Activated T-cell treated with anti-CD3 and anti-CD28 coated beads, Interleukin-2, amount 50 U/mL, for 72 hours (primary cell): ENCODE measurements around the gene CD1B. TPM values are rescaled to one million over a fixed set of nuclear protein-coding genes. Genes with fewer than 3 reads are reported as not detected.
"Not testable (repeated sequence)": the region's sequence is repeated elsewhere in the genome, so short reads cannot be mapped to it uniquely, and the experiment has no call there.

Source experiments
- ATAC-seq, 2 donors: fragments of 150-1000 bp; cut with Tn5 transposase; replicated peaks in 1 of 2; 2 replicates each; pipeline ENCODE4 v1.10.0; 2021; ENCODE audit warnings: moderate library complexity in 2 of 2, mild to moderate bottlenecking in 1 of 2
- DNase-seq, 2 donors: peaks; one replicate each; pipeline ENCODE4 v3.0.0; 2021 to 2022; ENCODE audit warnings: mixed read lengths in 1 of 2
- H3K27ac Mint-ChIP-seq: one replicate; pipeline ENCODE4 v1.8.0; 2022; ENCODE audit warnings: mild to moderate bottlenecking, moderate library complexity, mixed read lengths
- H3K27me3 Mint-ChIP-seq: one replicate; pipeline ENCODE4 v1.8.0; 2022; ENCODE audit warnings: low read depth, mixed read lengths
- H3K36me3 Mint-ChIP-seq, 2 donors: one replicate each; pipeline ENCODE4 v1.8.0; 2022; ENCODE audit warnings: mixed read lengths in 2 of 2, mild to moderate bottlenecking in 1 of 2; ENCODE audit not compliant: insufficient read depth in 2 of 2
- H3K4me1 Mint-ChIP-seq: one replicate; pipeline ENCODE4 v1.8.0; 2022; ENCODE audit warnings: low read depth, mixed read lengths
- H3K4me3 Mint-ChIP-seq, 2 donors: one replicate each; pipeline ENCODE4 v1.8.0; 2022; ENCODE audit warnings: mild to moderate bottlenecking in 2 of 2, mixed read lengths in 2 of 2, moderate library complexity in 2 of 2
- H3K9me3 Mint-ChIP-seq, 2 donors: one replicate each; pipeline ENCODE4 v1.8.0; 2022; ENCODE audit warnings: mixed read lengths in 2 of 2
- total RNA-seq, 2 donors: library from RNA; stranded (reverse); gene quantifications; one replicate each; pipeline ENCODE4 v1.2.3, GENCODE V29; 2022

Gene CD1B
- total RNA-seq: not detected

DNA sequence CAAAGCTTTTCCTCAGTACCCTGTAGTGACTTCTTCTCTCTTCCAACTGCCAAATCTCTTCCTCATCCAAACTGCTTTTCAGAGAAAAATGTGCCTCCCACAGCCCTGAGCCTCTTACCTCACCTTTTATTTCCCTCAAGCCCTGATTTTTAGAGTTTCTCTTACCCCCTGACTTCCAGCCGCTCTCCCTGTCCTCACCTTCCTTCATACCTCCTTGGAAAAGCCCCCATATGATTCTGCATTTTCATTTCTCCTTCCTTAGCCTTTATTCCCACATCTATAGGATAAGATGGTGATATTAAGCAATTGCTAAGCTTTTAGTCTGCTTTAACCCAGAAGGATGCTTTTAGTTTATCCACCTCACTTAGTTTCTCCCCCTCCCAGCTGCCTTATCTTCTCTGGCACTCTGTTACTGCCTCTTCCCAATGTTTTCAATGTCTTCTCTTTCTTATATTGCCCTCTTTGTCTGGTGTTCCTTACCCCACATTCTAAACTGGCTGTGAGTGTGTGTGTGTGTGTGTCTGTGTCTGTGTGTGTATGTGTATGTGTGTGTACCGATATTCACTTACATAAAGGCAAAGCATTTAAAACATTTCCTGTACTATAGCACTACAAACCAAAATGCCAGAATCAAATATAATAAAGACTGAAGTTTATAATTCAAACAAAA is at the start of gene CD1B:
CD1B (minus strand) TSS at position 51 of the 670 bp plus-strand sequence. CDS start 108 bp downstream, outside the sequence.
- Mint-ChIP-seq H3K36me3 (no peaks in the 10 kb centered on the region), H3K27ac (no peak within 1 kb of the TSS), H3K4me3 (no peak within 1 kb of the TSS), H3K4me1 (peaks cover 11% of the 10 kb centered on the region), H3K9me3 (no peaks in the 10 kb centered on the region), H3K27me3 (no peaks in the 10 kb centered on the region)
- ATAC-seq (no peak), DNase-seq (no peak)

DNA sequence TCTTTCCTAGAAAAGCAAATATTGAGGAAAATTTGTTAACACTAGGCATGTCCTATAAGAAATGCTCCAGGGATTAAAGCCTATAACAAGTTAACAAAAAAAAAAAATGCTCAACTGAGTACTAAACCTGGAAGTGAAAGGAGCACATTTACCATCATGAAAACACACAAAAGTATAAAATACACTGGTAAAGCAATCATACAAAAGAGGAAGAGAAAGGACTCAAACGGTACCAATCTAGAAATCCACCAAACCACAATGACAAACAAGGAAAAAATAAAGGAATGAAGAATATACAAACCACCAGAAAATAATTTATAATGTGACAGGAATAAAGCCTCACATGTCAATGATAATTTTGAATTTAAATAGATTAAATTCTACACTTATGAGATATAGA is 43.5 kb upstream of the CD1B start:
- peaks cover 25% of the 10 kb centered on the region for H3K27me3 Mint-ChIP-seq
- DNase-seq (no peak), ATAC-seq (no peak)
- H3K36me3 Mint-ChIP-seq: peaks cover 3 to 5% of the 10 kb centered on the region in 2 donors
- H3K27ac Mint-ChIP-seq: no peak overlapping the region
- H3K9me3 Mint-ChIP-seq: peaks cover 1 to 3% of the 10 kb centered on the region in 2 donors
- no peak overlapping the region for H3K4me3 Mint-ChIP-seq
- H3K4me1 Mint-ChIP-seq: peaks cover 13% of the 10 kb centered on the region

DNA sequence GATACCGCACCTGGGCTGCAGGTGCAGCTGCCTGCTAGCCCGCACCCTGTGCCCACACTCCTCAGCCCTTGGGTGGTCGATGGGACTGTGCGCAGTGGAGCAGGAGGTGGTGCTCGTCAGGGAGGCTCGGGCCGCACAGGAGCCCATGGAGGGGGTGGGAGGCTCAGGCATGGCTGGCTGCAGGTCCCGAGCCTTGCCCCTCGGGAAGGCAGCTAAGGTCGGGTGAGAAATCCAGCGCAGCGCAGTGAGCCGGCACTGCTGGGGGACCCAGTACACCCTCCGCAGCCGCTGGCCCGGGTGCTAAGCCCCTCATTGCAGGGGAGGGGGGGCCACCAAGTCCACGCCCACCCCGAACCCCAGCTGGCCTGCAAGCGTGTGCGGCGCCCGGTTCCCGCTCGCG is 42.8 kb upstream of the CD1B start:
- not testable (repeated sequence) for H3K27ac Mint-ChIP-seq, H3K4me3 Mint-ChIP-seq, DNase-seq, ATAC-seq, H3K9me3 Mint-ChIP-seq, H3K36me3 Mint-ChIP-seq
- peaks cover 13% of the 10 kb centered on the region for H3K4me1 Mint-ChIP-seq
- peaks cover 28% of the 10 kb centered on the region for H3K27me3 Mint-ChIP-seq

DNA sequence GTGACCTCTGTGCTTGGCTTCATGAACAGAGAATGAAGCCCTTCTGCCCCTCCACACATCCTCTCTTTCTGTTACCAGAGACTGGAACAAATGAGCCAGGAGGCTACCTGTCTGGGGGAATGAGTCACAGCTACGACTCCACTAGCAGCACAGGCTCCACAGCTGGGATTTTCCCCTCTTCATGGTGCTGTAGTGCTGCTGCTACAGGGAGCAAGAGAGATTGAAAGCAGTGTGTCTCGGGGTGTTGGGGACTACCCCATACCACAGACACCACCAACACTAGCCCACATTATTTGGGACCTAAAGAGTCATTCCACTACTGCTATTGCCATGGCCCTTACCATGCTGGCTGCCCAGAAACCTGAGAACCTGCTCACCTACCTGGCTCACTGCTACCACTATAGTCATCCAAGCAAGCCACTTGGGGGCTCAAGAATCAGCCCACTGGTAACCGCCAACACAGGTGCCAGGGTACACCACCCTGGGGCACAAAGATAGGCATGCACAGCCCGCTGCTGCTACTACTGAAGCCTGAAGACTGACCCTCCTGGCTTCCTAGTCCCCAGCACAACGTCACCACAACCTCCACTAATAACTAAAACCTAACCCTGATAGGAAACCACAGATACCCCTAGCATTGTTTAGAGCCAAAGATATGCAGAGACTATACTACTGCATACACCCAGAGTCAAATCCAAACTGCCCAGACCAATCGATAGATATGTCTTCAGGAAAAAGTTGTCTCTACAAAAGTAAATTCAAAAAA is 40.0 kb upstream of the CD1B start:
- H3K4me1 Mint-ChIP-seq: peaks cover 13% of the 10 kb centered on the region
- ATAC-seq: peak; percentile 99
- DNase-seq: peak; percentile 36 to 71
- peaks cover 3 to 5% of the 10 kb centered on the region in 2 donors for H3K36me3 Mint-ChIP-seq
- peaks cover 1 to 3% of the 10 kb centered on the region in 2 donors for H3K9me3 Mint-ChIP-seq
- no peak overlapping the region for H3K27ac Mint-ChIP-seq
- H3K27me3 Mint-ChIP-seq: peaks cover 30% of the 10 kb centered on the region
- H3K4me3 Mint-ChIP-seq: no peak overlapping the region

DNA sequence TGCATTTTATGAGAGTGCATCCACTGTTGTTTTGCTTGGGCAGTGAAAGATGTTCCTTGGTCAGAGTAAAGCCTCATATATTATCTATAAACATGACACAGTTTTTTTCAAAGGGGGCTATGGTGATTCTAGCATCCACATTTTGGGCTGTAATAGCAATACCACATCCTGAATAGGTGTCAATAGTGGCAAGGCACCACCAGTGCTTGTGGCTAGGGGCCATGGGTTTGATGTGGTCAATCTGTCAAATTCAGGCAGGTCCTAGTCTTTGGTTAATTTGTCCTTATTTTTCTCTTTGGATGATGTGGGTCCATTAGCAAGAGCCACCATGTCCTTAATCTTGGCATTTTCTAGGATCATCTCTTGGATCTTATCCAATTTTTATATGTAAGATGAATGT is 35.5 kb upstream of the CD1B start:
- H3K27ac Mint-ChIP-seq: no peak overlapping the region
- H3K4me1 Mint-ChIP-seq: peaks cover 12% of the 10 kb centered on the region
- no peak overlapping the region for H3K4me3 Mint-ChIP-seq
- no peak for ATAC-seq
- peaks cover 0 to 3% of the 10 kb centered on the region in 2 donors for H3K36me3 Mint-ChIP-seq
- peaks cover 25% of the 10 kb centered on the region for H3K27me3 Mint-ChIP-seq
- DNase-seq: no peak
- peaks cover 0 to 5% of the 10 kb centered on the region in 2 donors for H3K9me3 Mint-ChIP-seq

DNA sequence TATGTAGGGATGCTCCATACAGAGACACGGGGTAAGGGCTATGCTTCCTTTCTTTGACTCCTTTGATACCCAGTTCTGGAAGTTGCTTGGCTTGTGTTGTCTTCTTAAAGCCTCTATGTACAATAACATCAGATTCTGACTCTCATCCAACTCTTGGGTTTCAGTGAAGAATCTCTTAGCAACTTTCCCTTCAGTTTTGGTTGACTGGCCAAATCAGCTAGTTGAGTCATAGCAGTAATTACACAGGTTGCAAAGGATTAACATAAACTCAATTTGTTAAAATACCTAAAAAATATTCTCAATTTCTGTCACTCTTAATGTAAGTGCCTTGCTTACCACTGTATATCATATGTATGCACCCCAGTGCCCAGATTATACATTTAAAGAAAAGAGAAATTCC is 31.6 kb upstream of the CD1B start:
- ATAC-seq (no peak), DNase-seq (no peak)
- Mint-ChIP-seq H3K27ac (no peak overlapping the region), H3K27me3 (peaks cover 18% of the 10 kb centered on the region), H3K4me1 (no peaks in the 10 kb centered on the region), H3K9me3 (peaks cover 0 to 2% of the 10 kb centered on the region in 2 donors), H3K36me3 (no peaks in the 10 kb centered on the region), H3K4me3 (no peak overlapping the region)

DNA sequence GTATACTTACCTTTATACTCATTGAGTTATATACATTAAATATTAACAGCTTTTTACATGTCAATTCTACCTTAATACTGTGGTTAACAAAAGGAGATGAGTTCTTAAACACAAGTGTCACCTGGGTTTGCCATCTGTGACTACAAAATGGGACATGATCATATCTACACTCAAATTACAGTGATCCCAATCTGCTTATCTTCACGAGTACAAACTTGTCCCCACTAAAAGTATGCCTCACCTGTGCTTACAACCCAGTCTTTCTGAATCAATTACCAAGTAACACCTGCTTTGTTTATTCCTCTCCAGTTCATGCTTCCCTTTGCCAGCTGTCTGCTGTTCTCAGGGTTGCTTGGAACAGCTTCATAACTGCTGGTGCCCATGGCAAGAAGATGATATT is 31.2 kb upstream of the CD1B start:
- H3K27me3 Mint-ChIP-seq: peaks cover 17% of the 10 kb centered on the region
- no peaks in the 10 kb centered on the region for H3K4me1 Mint-ChIP-seq
- H3K4me3 Mint-ChIP-seq: no peak overlapping the region
- peaks cover 0 to 2% of the 10 kb centered on the region in 2 donors for H3K9me3 Mint-ChIP-seq
- ATAC-seq: no peak
- H3K36me3 Mint-ChIP-seq: no peaks in the 10 kb centered on the region
- no peak for DNase-seq
- H3K27ac Mint-ChIP-seq: no peak overlapping the region

DNA sequence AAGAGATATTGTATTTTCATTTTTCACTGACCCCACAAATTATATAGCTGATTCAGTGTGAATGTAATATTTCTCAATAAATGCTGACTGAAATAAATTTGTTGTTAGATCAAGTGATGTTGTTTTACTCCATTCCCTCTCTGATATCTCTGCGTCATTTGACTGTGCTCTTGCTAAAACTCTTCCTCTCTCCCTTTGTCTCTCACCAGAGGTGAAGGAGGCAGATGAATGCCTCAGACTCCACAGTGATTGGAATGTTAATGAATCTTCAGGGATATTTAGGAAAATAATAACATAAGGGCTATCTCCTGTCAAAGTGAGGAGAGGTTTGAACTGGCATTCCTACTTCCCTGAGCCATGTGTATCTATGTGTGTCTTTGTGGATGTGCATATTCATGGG is 26.1 kb upstream of the CD1B start:
- H3K4me1 Mint-ChIP-seq: no peaks in the 10 kb centered on the region
- ATAC-seq (no peak), DNase-seq (no peak)
- H3K27me3 Mint-ChIP-seq: peaks cover 43% of the 10 kb centered on the region
- H3K9me3 Mint-ChIP-seq: peaks cover 0 to 2% of the 10 kb centered on the region in 2 donors
- H3K27ac Mint-ChIP-seq: no peak overlapping the region
- H3K4me3 Mint-ChIP-seq: no peak overlapping the region
- no peaks in the 10 kb centered on the region for H3K36me3 Mint-ChIP-seq

DNA sequence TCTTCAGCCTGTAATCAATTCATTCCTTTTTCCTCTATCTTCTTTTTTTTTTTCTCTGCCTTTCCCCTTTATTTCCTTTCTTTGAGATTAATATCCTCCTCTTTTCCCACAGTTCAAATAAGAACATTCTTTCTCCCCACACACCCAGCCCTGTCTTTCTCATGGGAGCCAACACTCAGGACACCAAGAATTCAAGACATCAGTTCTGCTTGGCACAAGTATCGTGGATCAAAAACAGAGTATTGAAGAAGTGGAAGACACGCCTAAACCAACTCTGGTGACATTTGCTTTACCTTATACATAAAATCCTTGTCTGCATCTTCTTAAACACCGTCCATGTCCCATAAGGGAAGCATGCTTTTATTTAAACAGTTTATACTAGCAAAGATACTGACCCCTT is 25.3 kb upstream of the CD1B start:
- no peak overlapping the region for H3K27ac Mint-ChIP-seq
- H3K9me3 Mint-ChIP-seq: no peaks in the 10 kb centered on the region
- H3K4me1 Mint-ChIP-seq: no peaks in the 10 kb centered on the region
- no peaks in the 10 kb centered on the region for H3K36me3 Mint-ChIP-seq
- ATAC-seq (no peak), DNase-seq (no peak)
- H3K27me3 Mint-ChIP-seq: peaks cover 43% of the 10 kb centered on the region
- H3K4me3 Mint-ChIP-seq: no peak overlapping the region

DNA sequence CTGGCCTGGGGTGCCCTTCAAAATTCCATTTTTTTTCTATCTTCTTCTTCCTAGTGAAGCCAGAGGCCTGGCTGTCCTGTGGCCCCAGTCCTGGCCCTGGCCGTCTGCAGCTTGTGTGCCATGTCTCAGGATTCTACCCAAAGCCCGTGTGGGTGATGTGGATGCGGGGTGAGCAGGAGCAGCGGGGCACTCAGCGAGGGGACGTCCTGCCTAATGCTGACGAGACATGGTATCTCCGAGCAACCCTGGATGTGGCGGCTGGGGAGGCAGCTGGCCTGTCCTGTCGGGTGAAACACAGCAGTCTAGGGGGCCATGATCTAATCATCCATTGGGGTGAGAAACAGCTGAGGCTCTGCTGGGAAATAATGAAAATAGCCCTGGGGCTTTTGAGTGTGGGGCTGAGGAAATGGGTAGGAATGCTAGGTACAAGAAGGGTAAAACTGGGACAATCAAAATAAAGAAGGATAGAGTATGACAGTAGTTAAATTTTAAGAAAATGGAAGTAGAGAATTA is 24.5 kb upstream of the CD1B start:
- peaks cover 43% of the 10 kb centered on the region for H3K27me3 Mint-ChIP-seq
- no peaks in the 10 kb centered on the region for H3K9me3 Mint-ChIP-seq
- no peak for ATAC-seq
- no peaks in the 10 kb centered on the region for H3K36me3 Mint-ChIP-seq
- H3K27ac Mint-ChIP-seq: no peak overlapping the region
- DNase-seq: no peak
- no peak overlapping the region for H3K4me3 Mint-ChIP-seq
- H3K4me1 Mint-ChIP-seq: no peaks in the 10 kb centered on the region

DNA sequence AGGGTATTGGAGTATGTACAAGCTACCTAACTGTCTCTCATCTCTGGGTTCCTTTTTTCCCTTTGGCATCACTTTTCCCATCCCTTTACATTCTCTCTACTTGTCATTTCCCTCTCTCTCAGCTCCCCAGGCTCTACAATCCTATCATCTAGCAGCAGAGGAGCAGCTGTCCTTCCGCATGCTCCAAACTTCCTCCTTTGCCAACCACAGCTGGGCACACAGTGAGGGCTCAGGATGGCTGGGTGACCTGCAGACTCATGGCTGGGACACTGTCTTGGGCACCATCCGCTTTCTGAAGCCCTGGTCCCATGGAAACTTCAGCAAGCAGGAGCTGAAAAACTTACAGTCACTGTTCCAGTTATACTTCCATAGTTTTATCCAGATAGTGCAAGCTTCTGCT is 22.9 kb upstream of the CD1B start:
- no peak for DNase-seq
- Mint-ChIP-seq H3K9me3 (no peaks in the 10 kb centered on the region), H3K27ac (no peak overlapping the region), H3K4me3 (no peak overlapping the region), H3K27me3 (peaks cover 36% of the 10 kb centered on the region), H3K36me3 (no peaks in the 10 kb centered on the region), H3K4me1 (no peaks in the 10 kb centered on the region)
- no peak for ATAC-seq

DNA sequence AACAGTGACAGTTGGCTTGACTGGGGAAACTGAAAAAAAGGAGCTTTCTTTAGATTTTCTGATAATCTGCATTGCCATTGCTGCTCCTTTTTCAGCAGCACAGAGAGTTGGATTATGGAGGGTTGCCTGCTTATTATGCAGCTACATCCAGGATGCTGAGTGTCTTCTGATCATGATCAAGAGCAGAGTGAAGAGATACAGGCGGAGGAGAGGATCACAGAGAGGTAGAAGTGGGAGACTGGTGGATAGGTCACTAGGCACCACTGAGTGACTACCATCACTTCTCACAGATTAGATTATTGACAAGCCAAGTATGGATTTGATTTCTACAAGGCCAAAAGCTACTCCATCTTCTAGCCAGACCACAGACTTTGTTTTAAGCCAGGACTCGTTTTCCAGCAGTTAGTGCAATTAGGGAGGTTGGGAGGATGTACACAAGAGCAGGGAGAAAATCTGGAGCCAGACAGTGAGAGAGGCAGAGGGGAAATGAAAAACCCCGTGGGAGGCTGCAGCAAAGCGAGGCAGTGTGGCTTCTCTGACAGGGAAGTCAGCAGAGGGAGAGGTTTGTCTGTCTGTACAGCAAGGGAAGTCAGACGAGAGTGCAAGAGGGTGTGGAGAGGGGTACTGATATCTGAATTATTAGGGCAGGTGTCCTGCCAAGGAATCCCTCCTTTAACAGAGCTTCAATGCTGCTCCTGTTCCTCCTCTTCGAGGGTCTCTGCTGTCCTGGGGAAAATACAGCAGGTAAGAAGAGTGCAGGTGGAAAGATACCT is 22.2 kb upstream of the CD1B start, which contains the start of gene CD1E:
CD1E (plus strand) TSS at position 592 of the 773 bp plus-strand sequence; CDS start at position 687, 95 bp downstream.
- H3K4me1 Mint-ChIP-seq: no peaks in the 10 kb centered on the region
- no peaks in the 10 kb centered on the region for H3K9me3 Mint-ChIP-seq
- ATAC-seq (no peak), DNase-seq (no peak)
- H3K36me3 Mint-ChIP-seq: no peaks in the 10 kb centered on the region
- peaks cover 36% of the 10 kb centered on the region for H3K27me3 Mint-ChIP-seq
- H3K27ac Mint-ChIP-seq: no peak within 1 kb of the TSS
- H3K4me3 Mint-ChIP-seq: no peak within 1 kb of the TSS

DNA sequence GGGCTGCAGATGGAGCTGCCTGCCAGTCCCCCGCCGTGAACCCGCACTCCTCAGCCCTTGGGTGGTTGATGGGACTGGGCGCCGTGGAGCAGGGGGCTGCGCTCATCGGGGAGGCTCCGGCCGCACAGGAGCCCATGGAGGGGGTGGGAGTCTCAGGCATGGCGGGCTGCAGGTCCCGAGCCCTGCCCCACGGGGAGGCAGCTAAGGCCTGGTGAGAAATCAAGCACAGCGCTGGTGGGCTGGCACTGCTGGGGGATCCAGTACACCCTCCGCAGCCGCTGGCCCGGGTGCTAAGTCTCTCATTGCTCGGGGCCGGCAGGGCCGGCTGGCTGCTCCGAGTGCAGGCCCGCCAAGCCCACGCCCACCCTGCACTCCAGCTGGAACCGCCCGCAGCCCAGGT is 17.6 kb upstream of the CD1B start:
- not testable (repeated sequence) for H3K4me1 Mint-ChIP-seq, H3K27ac Mint-ChIP-seq, H3K36me3 Mint-ChIP-seq, H3K9me3 Mint-ChIP-seq, DNase-seq, H3K27me3 Mint-ChIP-seq, ATAC-seq, H3K4me3 Mint-ChIP-seq
